HG03378 (cell line): Measurements from ENCODE around the gene ZNF512B.
"Not testable (repeated sequence)": the region's sequence is repeated elsewhere in the genome, so short reads cannot be mapped to it uniquely, and the experiment has no call there.

Experiments used
- ATAC-seq: cut with Tn5 transposase; IDR thresholded peaks from one replicate; pipeline ENCODE4 v1.9.1; 2021; ENCODE audit warnings: mild to moderate bottlenecking, moderate library complexity; ENCODE audit not compliant: unreplicated experiment

The ZNF512B gene

DNA sequence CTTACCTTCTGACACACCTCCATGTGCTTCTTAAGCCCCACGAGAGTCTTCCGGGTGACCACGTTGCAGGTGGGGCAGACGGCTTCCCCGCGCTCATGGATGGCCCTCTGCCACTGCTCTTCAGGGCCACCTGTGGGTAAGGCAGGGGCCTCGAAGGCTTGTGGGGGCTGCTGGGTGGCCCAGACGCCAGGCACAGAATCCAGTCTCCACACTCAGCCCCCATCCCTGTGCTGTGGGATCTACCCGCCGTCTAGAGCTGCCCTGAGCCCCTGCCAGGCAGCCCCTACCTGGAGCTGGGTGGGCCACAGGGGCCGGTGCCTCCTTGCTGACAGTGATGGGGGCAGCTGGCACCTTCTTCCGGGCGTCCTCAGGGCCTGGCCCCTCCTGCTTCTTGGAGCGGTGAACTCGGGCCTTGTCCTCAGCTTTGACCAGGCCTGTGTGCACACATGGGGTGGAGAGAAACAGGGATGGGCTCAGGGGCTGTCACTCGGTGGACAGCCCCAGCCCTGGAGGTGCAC is 5.9 kb downstream of the ZNF512B start:
- ATAC-seq, result no peak

DNA sequence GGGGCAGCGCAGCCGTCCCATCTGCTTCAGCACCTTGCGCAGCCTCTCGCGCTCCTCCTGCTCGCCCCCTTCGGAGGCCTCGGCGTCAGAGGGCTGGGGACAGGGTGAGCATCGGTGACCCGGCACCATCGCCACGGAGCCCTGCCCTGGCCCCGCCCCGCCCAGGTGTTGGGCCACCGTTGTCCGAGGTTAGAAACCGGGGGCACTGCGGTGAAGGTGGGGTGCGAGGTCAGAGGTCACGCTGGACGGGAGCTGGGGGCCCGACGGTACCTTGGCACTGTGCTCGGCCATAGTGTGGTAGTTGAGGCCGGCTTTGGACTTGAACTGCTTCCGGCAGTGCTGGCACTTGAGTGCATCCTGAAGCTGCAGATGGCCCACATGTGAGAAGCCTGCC is 6.4 kb downstream of the ZNF512B start:
- ATAC-seq, result no peak

GRCh38 chr20:63962426-63963347 is 7.0 kb downstream of the ZNF512B start:
- ATAC-seq, result no peak

DNA sequence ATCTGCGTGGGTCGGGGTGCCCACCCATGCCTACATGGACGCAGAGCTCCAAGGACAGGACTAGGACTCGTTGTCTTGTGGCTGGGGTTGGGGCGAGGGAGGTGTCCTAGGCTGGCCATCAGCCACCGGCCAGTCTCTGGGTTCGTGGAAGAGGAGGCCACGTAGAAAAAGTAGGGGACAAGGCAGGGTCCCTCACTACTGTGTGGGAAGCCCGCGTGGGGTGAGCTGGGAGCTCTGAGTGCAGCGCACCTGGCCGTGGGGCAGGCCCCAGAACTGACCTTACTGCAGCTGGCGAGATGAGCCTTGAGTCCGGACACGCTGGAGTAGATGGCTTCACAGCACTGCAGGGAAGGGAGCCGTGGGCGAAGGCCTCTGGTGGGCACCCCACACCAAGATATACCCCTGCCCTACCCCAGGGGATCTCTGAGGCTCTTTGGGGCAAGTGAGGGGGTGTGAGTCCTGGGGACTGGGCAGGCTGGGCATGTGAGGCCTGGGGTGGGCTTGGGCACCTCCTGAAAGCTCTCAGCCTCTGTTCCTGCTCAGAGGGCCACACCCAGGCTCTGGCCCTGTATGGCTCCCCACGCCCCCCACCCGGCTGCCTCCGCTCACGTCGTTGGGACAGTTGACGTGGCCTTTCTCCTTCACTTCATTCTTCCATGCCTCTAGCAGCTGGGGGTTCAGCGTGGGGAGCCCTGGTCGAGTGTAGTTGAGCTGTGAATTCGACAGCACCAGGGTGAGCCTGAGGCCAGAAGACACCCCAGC is 7.9 kb downstream of the ZNF512B start:
- no peak for ATAC-seq

GRCh38 chr20:63960654-63961621 is 8.8 kb downstream of the ZNF512B start:
- ATAC-seq, result not testable (repeated sequence)

- no peak for ATAC-seq
These were observed 10.0 kb downstream of the ZNF512B start for GRCh38 chr20:63959699-63960075.

- no peak for ATAC-seq
These were observed 10.6 kb downstream of the ZNF512B start for GRCh38 chr20:63958964-63959698.

GRCh38 chr20:63958471-63958870 is 11.3 kb downstream of the ZNF512B start:
- ATAC-seq, result no peak

- no peak for ATAC-seq
These were observed 11.9 kb downstream of the ZNF512B start for GRCh38 chr20:63957690-63958441.

- peak; percentile 17 for ATAC-seq
These were observed 12.6 kb downstream of the ZNF512B start for GRCh38 chr20:63957004-63957689.

DNA sequence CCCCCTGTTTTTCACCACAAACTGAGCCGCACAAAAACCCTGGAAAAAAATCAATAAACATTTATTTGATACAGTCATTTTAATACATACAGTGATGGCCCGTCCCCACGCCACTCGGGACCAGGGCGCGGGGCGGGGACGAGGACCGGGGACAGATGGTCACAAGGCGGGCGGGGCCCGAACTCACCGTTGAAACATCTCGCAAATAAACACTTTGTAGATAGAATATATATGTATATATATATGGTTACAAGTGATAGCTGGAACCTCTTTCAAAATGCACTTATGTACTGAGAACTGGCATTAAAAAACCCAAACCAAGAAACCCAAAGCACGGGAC is 13.1 kb downstream of the ZNF512B start:
- peak; percentile 26 for ATAC-seq

GRCh38 chr20:63955827-63956663 is 13.7 kb downstream of the ZNF512B start, which contains the start of gene UCKL1:
Gene UCKL1 (minus strand): TSS chr20:63956416. CDS start chr20:63956372, 44 bp downstream.
- peak; percentile 60 for ATAC-seq

- ATAC-seq, result peak; percentile 15
These were observed 14.4 kb downstream of the ZNF512B start for GRCh38 chr20:63955281-63955826.

- no peak for ATAC-seq
These were observed 15.8 kb downstream of the ZNF512B start for GRCh38 chr20:63953764-63954429.

GRCh38 chr20:63952769-63953168 is 17.0 kb downstream of the ZNF512B start:
- ATAC-seq, result no peak

DNA sequence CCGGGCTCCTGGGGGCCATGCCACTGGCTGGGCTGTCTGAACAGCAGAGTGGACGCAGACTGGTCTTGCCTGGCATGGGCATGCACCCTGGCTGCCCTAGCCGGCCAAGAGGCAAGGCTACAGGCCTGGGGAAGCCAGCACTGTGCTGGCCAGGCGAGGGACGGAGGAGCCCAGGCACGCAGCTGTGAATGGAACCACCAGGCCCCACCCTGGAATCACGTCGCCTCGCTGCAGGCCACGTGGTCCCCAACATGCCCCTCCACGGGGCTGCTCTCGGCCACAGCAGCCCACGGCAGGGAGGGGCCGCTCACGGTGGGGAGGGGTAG is 17.6 kb downstream of the ZNF512B start:
- ATAC-seq, result no peak
